Adrenal gland (tissue), 5 donors: ENCODE data around the gene LIMS1.
"Not testable (repeated sequence)": the region's sequence is repeated elsewhere in the genome, so short reads cannot be mapped to it uniquely, and the experiment has no call there.

Experiments used
- CTCF ChIP-seq, 6 experiments: fragments of 450-650 bp in 4 of 6; fragments of 200-600 bp in 2 of 6; sonication (generic) in 1 of 6; IDR thresholded peaks; 1 replicate in 5 of 6; 2 replicates in 1 of 6; pipeline versions ENCODE4 v1.5.1 to v1.8.0; 2016 to 2021; ENCODE audit warnings: antibody characterized with exemption in 6 of 6, mild to moderate bottlenecking in 2 of 6, moderate library complexity in 1 of 6
- POLR2A ChIP-seq, 2 donors: fragments of 450-650 bp; IDR thresholded peaks; one replicate each; pipeline ENCODE4 v1.6.1; 2017; ENCODE audit warnings: antibody characterized with exemption in 2 of 2, mild to moderate bottlenecking in 2 of 2, moderate library complexity in 1 of 2
- donor health status: DM: no; HTN: no; CAD: no.

GRCh38 chr2:108643862-108644261 lies 109.6 kb downstream of the LIMS1 start:
- TF ChIP-seq CTCF, POLR2A (IDR thresholded peaks at IDR 0.05): not testable (repeated sequence)
